Body of pancreas (tissue), 4 donors: Measurements from ENCODE around the gene EGLN1. TPM values are rescaled to one million over a fixed set of nuclear protein-coding genes. Genes with fewer than 3 reads are reported as not detected.
A peak's percentile ranks its signal among the peaks of the same experiment; 100 is the strongest.

Experiments used
- ATAC-seq: fragments of 150-250 bp; one replicate; pipeline ENCODE4 v1.9.1; 2016
- DNase-seq, 4 donors: peaks; one replicate each; pipeline ENCODE4 v3.0.0-alpha.2; 2019
- H3K27ac ChIP-seq, 4 donors: fragments of 200-600 bp; sonication (generic); 1 replicate in 3 of 4; 2 replicates in 1 of 4; pipeline versions ENCODE4 v1.5.1 to v1.6.1; 2016 to 2019; ENCODE audit warnings: mild to moderate bottlenecking in 1 of 4, mixed read lengths in 1 of 4, moderate library complexity in 1 of 4
- H3K27me3 ChIP-seq, 2 donors: fragments of 200-600 bp; sonication (generic); one replicate each; pipeline ENCODE4 v1.6.0; 2016; ENCODE audit warnings: mild to moderate bottlenecking in 1 of 2
- H3K36me3 ChIP-seq, 2 donors: fragments of 200-600 bp; sonication (generic); replicated peaks in 1 of 2; 2 replicates each; pipeline ENCODE4 v1.5.1; 2016; ENCODE audit warnings: low read depth in 2 of 2; ENCODE audit not compliant: insufficient read depth in 1 of 2
- H3K4me1 ChIP-seq: fragments of 200-600 bp; sonication (generic); one replicate; pipeline ENCODE4 v1.6.0; 2016
- H3K4me3 ChIP-seq, 2 donors: fragments of 200-600 bp; sonication (generic); 1 replicate in 1 of 2; 2 replicates in 1 of 2; pipeline ENCODE4 v1.5.1; 2016 to 2019
- H3K9me3 ChIP-seq, 3 donors: fragments of 200-600 bp; sonication (generic); 1 replicate in 2 of 3; 2 replicates in 1 of 3; pipeline ENCODE4 v1.5.1; 2016
- POLR2A ChIP-seq, 3 donors: fragments of 450-650 bp; IDR thresholded peaks; one replicate each; pipeline ENCODE4 v1.6.1; 2016; ENCODE audit warnings: antibody characterized with exemption in 3 of 3, mild to moderate bottlenecking in 2 of 3
- WGBS, 2 donors: methylation state at CpG; one replicate each; pipeline ENCODE4 v1.1.5; 2017; 5-methylcytosine and 5-hydroxymethylcytosine counted together
- intact Hi-C: fragments of 100-400 bp; cut with DNase I; formaldehyde crosslinking; loops from one replicate; pipeline ENCODE4 v1.15.1; 2023
- total RNA-seq, 2 donors: library from RNA; depleted of rRNA; stranded (reverse); fragments of >200 nt; gene quantifications; one replicate each; pipeline ENCODE4 v1.1.0, GENCODE V29; 2016
- TF ChIP-seq, protein P1 (sequence below), 7 experiments: fragments of 450-650 bp in 4 of 7; fragments of 200-600 bp in 3 of 7; sonication (generic) in 3 of 7; IDR thresholded peaks; one replicate each; pipeline ENCODE4 v1.5.1; 2016 to 2019; ENCODE audit warnings: antibody characterized with exemption in 7 of 7

EGLN1 gene
- total RNA-seq, 2 donors from 2014 or later = 37.6 to 42.2 TPM

DNA sequence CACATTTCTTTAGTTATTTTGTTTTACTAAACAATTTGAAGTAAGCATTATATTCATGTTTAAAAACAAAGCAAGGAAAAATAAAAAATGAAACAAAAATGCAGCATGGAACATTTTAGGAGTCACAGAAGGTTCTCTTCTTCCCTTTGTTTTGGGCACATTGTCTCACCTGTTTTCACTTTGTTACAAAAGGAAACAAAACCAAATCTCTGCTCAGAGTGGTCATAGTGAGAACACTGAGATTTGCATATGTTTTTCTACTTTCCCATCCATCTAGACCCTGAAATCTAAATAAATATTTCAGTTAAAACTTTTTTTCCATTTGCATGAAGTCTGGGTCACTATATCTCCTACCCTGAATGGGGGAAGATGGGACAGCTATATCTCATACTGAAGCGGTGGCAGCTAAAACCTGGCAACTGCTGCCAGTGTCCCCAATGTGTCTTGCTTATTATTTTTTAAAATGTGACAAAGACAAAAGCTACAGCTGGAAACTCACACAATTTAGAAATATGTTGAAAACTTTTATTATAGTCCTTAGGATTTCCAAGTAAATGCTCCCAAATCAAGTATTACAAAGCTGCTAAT is 87.9 kb downstream of the EGLN1 start:
- Histone ChIP-seq H3K4me3 (peak overlapping the region in 1 of 2 donors; percentile 1), H3K27ac (no peak overlapping the region), H3K9me3 (no peaks in the 10 kb centered on the region), H3K36me3 (no peaks in the 10 kb centered on the region), H3K27me3 (no peaks in the 10 kb centered on the region), H3K4me1 (peaks cover 42% of the 10 kb centered on the region)
- ATAC-seq = no peak
- 14 to 34% methylated on average over 1 of the region's 1 CpG for WGBS, 2 donors
- no peak for TF ChIP-seq POLR2A (IDR thresholded peaks at IDR 0.05)
- TF ChIP-seq, protein P1, sequence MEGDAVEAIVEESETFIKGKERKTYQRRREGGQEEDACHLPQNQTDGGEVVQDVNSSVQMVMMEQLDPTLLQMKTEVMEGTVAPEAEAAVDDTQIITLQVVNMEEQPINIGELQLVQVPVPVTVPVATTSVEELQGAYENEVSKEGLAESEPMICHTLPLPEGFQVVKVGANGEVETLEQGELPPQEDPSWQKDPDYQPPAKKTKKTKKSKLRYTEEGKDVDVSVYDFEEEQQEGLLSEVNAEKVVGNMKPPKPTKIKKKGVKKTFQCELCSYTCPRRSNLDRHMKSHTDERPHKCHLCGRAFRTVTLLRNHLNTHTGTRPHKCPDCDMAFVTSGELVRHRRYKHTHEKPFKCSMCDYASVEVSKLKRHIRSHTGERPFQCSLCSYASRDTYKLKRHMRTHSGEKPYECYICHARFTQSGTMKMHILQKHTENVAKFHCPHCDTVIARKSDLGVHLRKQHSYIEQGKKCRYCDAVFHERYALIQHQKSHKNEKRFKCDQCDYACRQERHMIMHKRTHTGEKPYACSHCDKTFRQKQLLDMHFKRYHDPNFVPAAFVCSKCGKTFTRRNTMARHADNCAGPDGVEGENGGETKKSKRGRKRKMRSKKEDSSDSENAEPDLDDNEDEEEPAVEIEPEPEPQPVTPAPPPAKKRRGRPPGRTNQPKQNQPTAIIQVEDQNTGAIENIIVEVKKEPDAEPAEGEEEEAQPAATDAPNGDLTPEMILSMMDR (IDR thresholded peaks at IDR 0.05) = no peak
- intact Hi-C loops = no loop called here
- DNase-seq = no peak

DNA sequence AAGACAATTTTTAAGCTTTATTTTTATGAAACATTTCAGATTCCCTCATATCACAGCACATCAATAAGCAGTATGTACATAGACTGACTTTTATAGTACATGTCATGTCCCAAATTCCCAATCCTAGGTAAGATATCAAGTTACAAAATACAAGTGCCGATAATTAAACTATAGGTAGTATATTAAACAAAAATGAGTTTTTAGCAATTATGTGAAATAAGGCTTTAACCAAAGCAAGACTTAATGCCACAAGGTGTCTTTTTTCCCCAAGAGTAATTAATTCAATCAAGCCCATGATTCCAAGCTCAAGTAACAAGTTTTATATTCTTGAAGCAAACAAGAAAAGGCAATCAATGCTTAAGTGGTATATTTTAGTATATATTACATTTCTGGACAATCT is 89.3 kb downstream of the EGLN1 start:
- TF ChIP-seq, protein P1 (IDR thresholded peaks at IDR 0.05) = no peak
- TF ChIP-seq POLR2A (IDR thresholded peaks at IDR 0.05) = no peak
- Histone ChIP-seq H3K27me3 (no peaks in the 10 kb centered on the region), H3K27ac (no peak overlapping the region), H3K4me1 (peaks cover 41% of the 10 kb centered on the region), H3K36me3 (no peaks in the 10 kb centered on the region), H3K4me3 (no peak overlapping the region), H3K9me3 (no peaks in the 10 kb centered on the region)
- ATAC-seq (no peak), DNase-seq (no peak)
- 64 to 78% methylated on average over 1 of the region's 1 CpG for WGBS, 2 donors
- intact Hi-C loops = no loop called here

DNA sequence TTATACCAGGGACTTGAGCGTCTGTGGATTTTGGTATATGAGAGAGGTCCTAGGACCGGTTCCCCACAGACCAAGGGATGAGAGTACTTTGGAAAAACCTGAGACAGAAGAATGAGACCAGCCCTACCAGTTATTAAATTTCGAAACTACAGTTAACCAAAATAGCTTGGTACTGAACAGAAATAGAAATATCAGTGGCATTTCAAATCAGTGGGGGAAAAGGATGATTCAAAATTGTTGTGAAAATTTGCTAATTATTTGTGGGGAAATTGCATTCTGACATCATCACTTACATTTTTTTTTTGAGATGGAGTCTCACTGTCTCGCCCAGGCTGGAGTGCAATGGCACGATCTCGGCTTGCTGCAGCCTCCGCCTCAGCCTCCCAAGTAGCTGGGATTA is 92.6 kb downstream of the EGLN1 start:
- 88 to 92% methylated on average over 7 of the region's 7 CpGs for WGBS, 2 donors
- no peak for ATAC-seq
- H3K36me3 ChIP-seq = no peaks in the 10 kb centered on the region
- H3K27me3 ChIP-seq = no peaks in the 10 kb centered on the region
- no peak overlapping the region for H3K4me3 ChIP-seq
- H3K9me3 ChIP-seq = no peaks in the 10 kb centered on the region
- intact Hi-C loops = no loop called here
- no peak for DNase-seq
- no peak for TF ChIP-seq POLR2A (IDR thresholded peaks at IDR 0.05)
- TF ChIP-seq, protein P1 (IDR thresholded peaks at IDR 0.05) = no peak
- H3K27ac ChIP-seq = no peak overlapping the region
- H3K4me1 ChIP-seq = peaks cover 31% of the 10 kb centered on the region

DNA sequence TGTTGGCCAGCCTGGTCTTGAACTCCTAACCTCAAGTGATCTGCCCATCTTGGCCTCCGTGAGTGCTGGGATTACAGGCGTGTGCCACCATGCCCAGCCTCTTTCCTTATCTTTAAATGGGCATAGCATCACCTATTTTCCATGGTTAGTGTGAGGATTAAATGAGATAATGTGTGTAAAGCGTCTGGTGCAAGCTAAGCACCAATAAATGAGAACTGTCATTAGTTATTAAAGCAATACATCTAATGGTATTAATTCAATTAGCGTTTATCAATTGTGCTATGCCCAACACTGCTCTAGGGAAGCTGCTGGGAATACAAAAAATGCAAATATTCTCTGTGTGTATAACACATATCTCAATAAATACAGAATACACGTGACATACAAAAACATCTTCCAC is 94.5 kb downstream of the EGLN1 start:
- intact Hi-C loops = no loop called here
- Histone ChIP-seq H3K36me3 (no peaks in the 10 kb centered on the region), H3K4me3 (no peak overlapping the region), H3K9me3 (no peaks in the 10 kb centered on the region), H3K27me3 (no peaks in the 10 kb centered on the region), H3K27ac (no peak overlapping the region), H3K4me1 (peaks cover 13% of the 10 kb centered on the region)
- DNase-seq (no peak), ATAC-seq (no peak)
- WGBS, 2 donors = 67 to 76% methylated on average over 5 of the region's 5 CpGs
- TF ChIP-seq, protein P1 (IDR thresholded peaks at IDR 0.05) = no peak
- no peak for TF ChIP-seq POLR2A (IDR thresholded peaks at IDR 0.05)

DNA sequence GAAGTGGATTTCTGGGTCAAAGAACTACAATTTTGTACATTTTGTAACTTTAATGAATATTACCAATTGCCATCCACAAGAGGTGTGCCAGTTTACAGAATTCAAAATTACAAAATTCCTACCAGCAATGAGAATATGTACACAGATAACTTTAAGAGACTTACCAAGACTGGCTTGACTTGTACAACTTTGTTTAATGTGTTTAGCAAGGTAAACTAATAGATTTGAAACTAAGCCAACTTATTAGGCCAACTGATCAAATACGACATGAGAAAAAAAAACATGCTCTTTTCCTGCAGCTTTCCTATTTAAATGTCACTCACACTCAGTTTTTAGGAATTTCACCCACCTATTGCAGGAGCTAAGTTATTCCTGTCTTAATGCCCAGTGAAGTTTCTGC is 95.8 kb downstream of the EGLN1 start:
- intact Hi-C loops = no loop called here
- DNase-seq (no peak), ATAC-seq (no peak)
- no peaks in the 10 kb centered on the region for H3K27me3 ChIP-seq
- TF ChIP-seq, protein P1 (IDR thresholded peaks at IDR 0.05) = no peak
- TF ChIP-seq POLR2A (IDR thresholded peaks at IDR 0.05) = no peak
- no peaks in the 10 kb centered on the region for H3K9me3 ChIP-seq
- H3K27ac ChIP-seq = no peak overlapping the region
- no peak overlapping the region for H3K4me3 ChIP-seq
- 8 to 15% methylated on average over 1 of the region's 1 CpG for WGBS, 2 donors
- H3K4me1 ChIP-seq = peaks cover 11% of the 10 kb centered on the region
- no peaks in the 10 kb centered on the region for H3K36me3 ChIP-seq
